ENCODE measurements around the gene YIPF5.

The YIPF5 gene

DNA sequence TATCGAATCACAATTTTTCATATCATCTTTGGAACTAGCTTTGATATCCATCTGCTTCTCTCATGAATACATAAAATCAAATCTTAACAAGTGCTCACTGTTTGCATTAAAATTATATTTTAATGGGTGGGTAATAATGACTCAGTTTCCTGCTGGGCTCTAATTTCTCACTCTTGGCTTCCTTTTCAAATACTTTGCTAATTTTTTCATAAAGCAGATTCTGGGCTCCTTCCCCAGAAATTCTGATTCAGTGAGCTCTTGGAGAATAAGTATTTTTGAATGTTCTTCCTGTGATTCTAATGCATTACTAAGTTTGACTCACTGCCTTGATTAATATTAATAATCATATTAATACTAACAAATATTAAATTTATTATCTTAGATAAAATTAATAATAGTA is 48.9 kb downstream of the YIPF5 start:
- DNase-seq: no peak

DNA sequence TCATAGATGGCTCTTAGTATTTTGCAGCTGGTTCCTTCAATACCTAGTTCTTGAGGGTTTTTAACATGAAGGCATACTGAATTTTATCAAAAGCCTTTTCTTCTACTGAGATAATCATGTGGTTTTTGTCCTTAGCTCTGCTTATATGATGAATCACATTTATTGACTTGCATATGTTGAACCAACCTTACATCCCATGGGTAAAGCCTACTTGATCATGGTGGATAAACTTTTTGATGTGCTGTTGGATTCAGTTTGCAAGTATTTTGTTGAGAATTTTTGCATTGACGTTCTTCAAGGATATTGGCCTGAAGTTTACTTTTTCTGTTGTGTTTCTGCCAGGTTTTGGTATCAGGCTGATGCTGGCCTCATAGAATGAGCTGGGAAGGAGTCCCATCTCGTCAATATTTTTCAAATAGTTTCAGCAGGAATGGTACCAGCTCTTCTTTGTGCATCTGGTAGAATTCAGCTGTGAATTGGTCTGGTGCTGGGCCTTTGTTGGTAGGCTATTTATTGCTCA is 49.7 kb downstream of the YIPF5 start:
- no peak for DNase-seq

GRCh38 chr5:144117412-144117811 is 53.0 kb downstream of the YIPF5 start:
- DNase-seq: no peak

DNA sequence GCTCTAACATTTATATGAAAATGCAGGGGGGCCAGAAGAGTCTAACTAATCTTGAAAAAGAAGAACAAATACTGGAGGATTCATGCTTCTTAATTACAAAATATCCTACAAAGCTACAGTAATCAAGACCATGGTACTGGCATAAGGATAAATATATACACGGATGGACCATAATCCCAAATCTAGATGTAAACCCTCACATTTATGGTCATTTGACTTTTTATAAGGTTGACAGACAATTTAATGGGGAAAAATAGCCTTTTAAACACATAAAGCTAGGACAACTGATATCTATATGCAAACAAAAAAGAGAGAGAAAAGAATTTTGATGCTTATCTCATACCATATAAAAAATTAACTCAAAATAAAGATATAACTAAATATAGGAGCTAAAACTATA is 55.9 kb downstream of the YIPF5 start:
- no peak for DNase-seq
